ENCODE measurements around the gene TRAM2. TPM values are rescaled to one million over a fixed set of nuclear protein-coding genes. Genes with fewer than 3 reads are reported as not detected.

TRAM2 gene
- total RNA-seq, 1 experiment from 2014 or later = 21.2 TPM

DNA sequence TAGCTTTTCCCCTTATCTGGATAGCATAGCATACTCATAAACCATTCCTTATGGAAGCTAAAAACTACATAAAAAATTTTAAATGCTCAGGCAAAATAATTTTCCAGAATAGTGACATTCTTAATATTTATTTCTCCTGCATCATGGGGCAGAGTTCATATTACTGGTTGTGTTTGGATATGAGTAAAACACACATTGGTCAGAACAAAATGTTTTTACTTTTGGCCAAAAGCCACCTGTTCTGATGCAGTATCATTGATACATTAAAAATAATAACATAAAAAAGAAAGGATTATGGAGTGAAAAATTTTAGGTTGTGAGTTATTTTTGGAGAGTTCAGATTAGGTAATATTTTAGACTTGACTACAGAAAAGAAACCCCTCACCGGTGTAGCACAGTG is 33.6 kb downstream of the TRAM2 start:
- no peaks in the 10 kb centered on the region for H4K20me1 ChIP-seq (ENCODE audit: control insufficient read depth, insufficient read depth, insufficient read length)
- H3K56ac ChIP-seq (ENCODE audit: insufficient read length, low read depth, low read length) = no peak overlapping the region
- H3K79me1 ChIP-seq (ENCODE audit: insufficient read depth, low read depth, low read length, poor library complexity, severe bottlenecking) = no peaks in the 10 kb centered on the region
- no peak overlapping the region for H3K14ac ChIP-seq (ENCODE audit: insufficient read depth, low read length)
- Mint-ChIP-seq H3K4me3 (no peak overlapping the region), H3K9me3 (no peaks in the 10 kb centered on the region), H3K4me1 (peaks cover 48 to 58% of the 10 kb centered on the region in 2 experiments), H3K27me3 (ENCODE audit: low read depth) (no peaks in the 10 kb centered on the region), H3K27ac (no peak overlapping the region; a peak in 1 of 7 replicates), H3K36me3 (ENCODE audit: insufficient read depth in 1 of 3, low read depth in 3 of 3) (no peaks in the 10 kb centered on the region)
- peaks cover 10% of the 10 kb centered on the region; the same call in 1 of the 2 replicates for H3K79me2 ChIP-seq (ENCODE audit: insufficient read depth, low read length)
- H3K23ac ChIP-seq (ENCODE audit: insufficient read length, low read depth, low read length) = no peak overlapping the region
- H3K23me2 ChIP-seq (ENCODE audit: insufficient read length, low read depth, low read length, poor library complexity, severe bottlenecking) = no peaks in the 10 kb centered on the region
- no peak overlapping the region for H3K18ac ChIP-seq (ENCODE audit: insufficient read length, low read depth, low read length)
- H3K27me3 ChIP-seq (ENCODE audit: insufficient read depth, low read length) = no peaks in the 10 kb centered on the region
- no peak overlapping the region for H4K8ac ChIP-seq (replicated peaks; ENCODE audit: insufficient read length, low read depth, low read length)
- H3K27ac ChIP-seq (ENCODE audit: insufficient read length, low read depth, low read length) = no peak overlapping the region
- H3K4me1 ChIP-seq (ENCODE audit: insufficient read depth, low read length) = peaks cover 16% of the 10 kb centered on the region
- H2BK12ac ChIP-seq (ENCODE audit: insufficient read length, low read depth, low read length) = no peak overlapping the region
- H2AK5ac ChIP-seq (ENCODE audit: insufficient read length, low read length) = no peak overlapping the region
- H2BK120ac ChIP-seq (ENCODE audit: low read depth, low read length, poor library complexity, severe bottlenecking) = no peak overlapping the region
- H3K9me3 ChIP-seq (ENCODE audit: control insufficient read depth, low read depth, low read length) = no peaks in the 10 kb centered on the region
- no peak overlapping the region for H3K9ac ChIP-seq (ENCODE audit: extremely low read depth, insufficient read length, low read length)
- H3T11ph ChIP-seq (ENCODE audit: low read length) = no peak overlapping the region
- H4K91ac ChIP-seq (ENCODE audit: insufficient read length, low read depth, low read length) = no peak overlapping the region
- no CpG with 5 or more reads among the region's 1 CpG for WGBS (ENCODE audit: extremely low coverage, insufficient read length, low lambda C conversion rate)
- H4K5ac ChIP-seq (ENCODE audit: insufficient read length, low read depth, low read length) = no peak overlapping the region
- H2BK15ac ChIP-seq (ENCODE audit: low read depth, low read length) = no peak overlapping the region
- H3K4ac ChIP-seq (ENCODE audit: low read depth, low read length) = no peak overlapping the region
- H3K4me2 ChIP-seq (ENCODE audit: insufficient read depth, insufficient read length, low read length) = no peak overlapping the region
- no peak overlapping the region for H2BK5ac ChIP-seq (ENCODE audit: insufficient read length, low read length)
- DNase-seq = no peak
- H2AFZ ChIP-seq (ENCODE audit: low read length) = no peak overlapping the region
- TF ChIP-seq, protein P1, sequence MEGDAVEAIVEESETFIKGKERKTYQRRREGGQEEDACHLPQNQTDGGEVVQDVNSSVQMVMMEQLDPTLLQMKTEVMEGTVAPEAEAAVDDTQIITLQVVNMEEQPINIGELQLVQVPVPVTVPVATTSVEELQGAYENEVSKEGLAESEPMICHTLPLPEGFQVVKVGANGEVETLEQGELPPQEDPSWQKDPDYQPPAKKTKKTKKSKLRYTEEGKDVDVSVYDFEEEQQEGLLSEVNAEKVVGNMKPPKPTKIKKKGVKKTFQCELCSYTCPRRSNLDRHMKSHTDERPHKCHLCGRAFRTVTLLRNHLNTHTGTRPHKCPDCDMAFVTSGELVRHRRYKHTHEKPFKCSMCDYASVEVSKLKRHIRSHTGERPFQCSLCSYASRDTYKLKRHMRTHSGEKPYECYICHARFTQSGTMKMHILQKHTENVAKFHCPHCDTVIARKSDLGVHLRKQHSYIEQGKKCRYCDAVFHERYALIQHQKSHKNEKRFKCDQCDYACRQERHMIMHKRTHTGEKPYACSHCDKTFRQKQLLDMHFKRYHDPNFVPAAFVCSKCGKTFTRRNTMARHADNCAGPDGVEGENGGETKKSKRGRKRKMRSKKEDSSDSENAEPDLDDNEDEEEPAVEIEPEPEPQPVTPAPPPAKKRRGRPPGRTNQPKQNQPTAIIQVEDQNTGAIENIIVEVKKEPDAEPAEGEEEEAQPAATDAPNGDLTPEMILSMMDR (conservative IDR thresholded peaks at IDR 0.05) = no peak
- no peak overlapping the region for H2BK20ac ChIP-seq (ENCODE audit: low read depth, low read length, poor library complexity, severe bottlenecking)

All from H9 (cell line).